Measurements from ENCODE around the gene PRR33. TPM values are rescaled to one million over a fixed set of nuclear protein-coding genes. Genes with fewer than 3 reads are reported as not detected.

The PRR33 gene
- total and polyA plus RNA-seq, 9 of the 15 experiments (the other 6 are each of a cell fraction or from before 2014, with no cell fraction given), result not detected

- TF ChIP-seq ZBTB11 (CRISPR knock-in tag; IDR thresholded peaks at IDR 0.05) (no peak), PYGO2 (tag; IDR thresholded peaks at IDR 0.05) (no peak)
These were observed 43.7 kb upstream of the PRR33 start (continued) for GRCh38 chr11:1935156-1936071.

GRCh38 chr11:1934335-1935155, 42.9 kb upstream of the PRR33 start:
- Histone ChIP-seq H3K4me1 (replicated peaks in 1 of 2; ENCODE audit: control insufficient read depth in 2 of 2, insufficient read depth in 2 of 2, low read length in 2 of 2) (peaks cover 0 to 44% of the 10 kb centered on the region in 2 experiments; a peak in 2 of 5 replicates), H3K79me2 (ENCODE audit: control insufficient read depth, insufficient read depth, low read length) (no peaks in the 10 kb centered on the region), H3K9me1 (ENCODE audit: control insufficient read depth, insufficient read depth, low read length) (no peaks in the 10 kb centered on the region), H3K9me3 (replicated peaks; ENCODE audit: control insufficient read depth, insufficient read depth, low read depth, low read length) (no peaks in the 10 kb centered on the region), H3K4me3 (no peak overlapping the region), H2AFZ (ENCODE audit: low read depth, low read length) (no peak overlapping the region), H3K27ac (ENCODE audit: extremely low read depth, low read depth, low read length) (no peak overlapping the region), H4K20me1 (replicated peaks; ENCODE audit: control insufficient read depth, insufficient read depth, low read length) (peaks cover 14% of the 10 kb centered on the region; the same call in 1 of the 2 replicates), H3K27me3 (ENCODE audit: control insufficient read depth in 2 of 2, insufficient read depth in 2 of 2, low read length in 2 of 2) (peaks cover 36 to 87% of the 10 kb centered on the region in 2 experiments; a peak in 4 of 5 replicates), H3K9ac (ENCODE audit: insufficient read depth in 1 of 2, low read depth in 2 of 2, low read length in 2 of 2) (no peak overlapping the region), H3K36me3 (ENCODE audit: control insufficient read depth, insufficient read depth, low read length) (no peaks in the 10 kb centered on the region), H3K4me2 (ENCODE audit: insufficient read depth, low read length) (no peak overlapping the region)
- ChIA-PET POLR2A (interaction anchor here (0.7 kb wide), 1 partner anchor 176 kb away, joined by 3 read pairs; no protein-coding TSS in a partner anchor), CTCF (ENCODE audit: low intra/inter-chr PET ratio) (no interaction called here)
- BruUV-seq (replicated peaks), result no TSS peak
- FAIRE-seq (no peak), ATAC-seq (no peak), DNase-seq (ENCODE audit: extremely low read depth in 1 of 4, low spot score in 3 of 4) (no peak)
- intact Hi-C loops (cut with micrococcal nuclease), result no loop called here
- 10% methylated on average over 20 of the region's 24 CpGs for WGBS (ENCODE audit: insufficient coverage, low coverage, missing lambda C conversion rate)
- in situ Hi-C loops (cut with MboI), result no loop called here
- no peak for TF ChIP-seq TEAD1 (CRISPR knock-in tag; IDR thresholded peaks at IDR 0.05)
- no peak for TF ChIP-seq BHLHE40 (IDR thresholded peaks at IDR 0.05; ENCODE audit: low read length)
- no peak for TF ChIP-seq PYGO2 (tag; IDR thresholded peaks at IDR 0.05)
- no peak for TF ChIP-seq ARID3A (IDR thresholded peaks at IDR 0.05; ENCODE audit: borderline replicate concordance, low read depth, low read length)

All from K562 (cell line).